HepG2 (cell line): ENCODE data around the gene USP7. TPM values are rescaled to one million over a fixed set of nuclear protein-coding genes. Genes with fewer than 3 reads are reported as not detected.

Experiments used
- NFE2 ChIP-seq: sonication (generic); formaldehyde crosslinking; IDR thresholded peaks from 2 replicates; pipeline ENCODE4 v1.4.0; 2020; ENCODE audit warnings: missing genetic modification reagents
- SPEN ChIP-seq: sonication (generic); formaldehyde crosslinking; IDR thresholded peaks from 2 replicates; pipeline ENCODE4 v1.5.1; 2020; ENCODE audit warnings: low read depth, mild to moderate bottlenecking, missing genetic modification reagents
- ZNF556 ChIP-seq: sonication (generic); formaldehyde crosslinking; IDR thresholded peaks from 2 replicates; pipeline ENCODE4 v1.4.0; 2020; ENCODE audit warnings: mild to moderate bottlenecking, missing genetic modification reagents, borderline replicate concordance
- polyA plus RNA-seq, 8 experiments: library from polyadenylated mRNA; depleted of rRNA in 3 of 8; stranded (reverse) in 7 of 8; unstranded in 1 of 8; fragments of >200 nt; fragmentation: Illumina TruSeq in 4 of 8; extraction: Trizol in 4 of 8; gene quantifications; 2 replicates each; pipeline versions ENCODE4 v1.2.1 to v1.2.3, GENCODE V29; 2011 to 2016; ENCODE audit warnings: low read depth in 4 of 8, missing spikeins in 1 of 8, mixed read lengths in 1 of 8; ENCODE audit not compliant: insufficient read depth in 1 of 8
- total RNA-seq, 5 experiments: library from RNA; depleted of rRNA; stranded (reverse); fragments of >200 nt; fragmentation: Illumina TruSeq; extraction: Trizol; gene quantifications; 2 replicates each; pipeline ENCODE4 v1.2.3, GENCODE V29; 2016; ENCODE audit warnings: low read depth in 1 of 5
- TF ChIP-seq, protein P1 (sequence below): sonication (generic); formaldehyde crosslinking; IDR thresholded peaks from 2 replicates; pipeline ENCODE4 v1.5.0; 2020; ENCODE audit warnings: missing genetic modification reagents
- TF ChIP-seq, protein P2 (sequence below): sonication (generic); formaldehyde crosslinking; IDR thresholded peaks from 2 replicates; pipeline ENCODE4 v1.5.1; 2020; ENCODE audit warnings: mild to moderate bottlenecking, moderate library complexity, missing genetic modification reagents
- TF ChIP-seq, protein P3 (sequence below): sonication (generic); formaldehyde crosslinking; IDR thresholded peaks from 2 replicates; pipeline ENCODE4 v1.4.0; 2020; ENCODE audit warnings: low read depth, mild to moderate bottlenecking, missing genetic modification reagents
- TF ChIP-seq, protein P4 (sequence below): sonication (generic); formaldehyde crosslinking; IDR thresholded peaks from 2 replicates; pipeline ENCODE4 v1.5.0; 2020; ENCODE audit warnings: missing genetic modification reagents, mild to moderate bottlenecking, borderline replicate concordance

The USP7 gene
- total and polyA plus RNA-seq, 2 of the 13 experiments (the other 11 are each of a cell fraction or from before 2014, with no cell fraction given): 52.5 to 173 TPM

DNA sequence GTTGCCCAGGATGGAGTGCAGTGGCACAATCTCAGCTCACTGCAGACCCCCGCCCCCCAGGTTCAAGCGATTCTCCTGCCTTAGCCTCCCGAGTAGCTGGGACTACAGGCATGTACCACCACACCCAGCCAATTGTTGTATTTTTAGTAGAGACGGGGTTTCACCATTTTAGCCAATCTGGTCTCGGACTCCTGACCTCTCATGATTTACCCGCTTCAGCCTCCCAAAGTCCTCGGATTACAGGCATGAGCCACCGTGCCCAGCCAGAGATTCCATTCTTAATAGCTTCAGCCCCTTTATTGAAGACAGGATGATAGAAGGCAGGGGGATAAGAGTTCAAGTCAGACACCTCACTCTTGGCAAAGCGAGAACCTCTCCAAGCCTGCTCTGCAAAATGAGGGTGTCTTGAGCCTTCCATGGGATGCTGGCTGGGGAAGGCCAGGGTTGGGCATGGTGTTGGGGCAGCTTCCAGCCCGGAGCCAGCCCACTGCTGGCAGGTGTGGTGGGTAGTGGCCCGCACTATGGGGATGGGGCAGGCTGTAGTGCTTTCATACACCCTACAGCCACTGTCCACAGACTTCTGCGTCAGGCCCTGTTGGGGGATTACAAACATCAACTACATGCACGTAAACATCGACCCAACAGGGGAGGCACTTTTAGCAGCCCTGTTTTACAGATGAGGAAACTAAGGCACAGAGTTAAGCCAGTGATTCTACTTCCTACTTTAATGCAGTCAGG lies 98.4 kb downstream of the USP7 start (continued):
- TF ChIP-seq, protein P1, sequence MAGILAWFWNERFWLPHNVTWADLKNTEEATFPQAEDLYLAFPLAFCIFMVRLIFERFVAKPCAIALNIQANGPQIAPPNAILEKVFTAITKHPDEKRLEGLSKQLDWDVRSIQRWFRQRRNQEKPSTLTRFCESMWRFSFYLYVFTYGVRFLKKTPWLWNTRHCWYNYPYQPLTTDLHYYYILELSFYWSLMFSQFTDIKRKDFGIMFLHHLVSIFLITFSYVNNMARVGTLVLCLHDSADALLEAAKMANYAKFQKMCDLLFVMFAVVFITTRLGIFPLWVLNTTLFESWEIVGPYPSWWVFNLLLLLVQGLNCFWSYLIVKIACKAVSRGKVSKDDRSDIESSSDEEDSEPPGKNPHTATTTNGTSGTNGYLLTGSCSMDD (CRISPR knock-in tag): 0 out of 2 replicates have a peak, but pooled peaks have one; percentile 40
- TF ChIP-seq ZNF556 (CRISPR knock-in tag) (no peak), SPEN (0 out of 2 replicates have a peak, but pooled peaks have one; percentile 39), NFE2 (CRISPR knock-in tag) (no peak)
- TF ChIP-seq, protein P2, sequence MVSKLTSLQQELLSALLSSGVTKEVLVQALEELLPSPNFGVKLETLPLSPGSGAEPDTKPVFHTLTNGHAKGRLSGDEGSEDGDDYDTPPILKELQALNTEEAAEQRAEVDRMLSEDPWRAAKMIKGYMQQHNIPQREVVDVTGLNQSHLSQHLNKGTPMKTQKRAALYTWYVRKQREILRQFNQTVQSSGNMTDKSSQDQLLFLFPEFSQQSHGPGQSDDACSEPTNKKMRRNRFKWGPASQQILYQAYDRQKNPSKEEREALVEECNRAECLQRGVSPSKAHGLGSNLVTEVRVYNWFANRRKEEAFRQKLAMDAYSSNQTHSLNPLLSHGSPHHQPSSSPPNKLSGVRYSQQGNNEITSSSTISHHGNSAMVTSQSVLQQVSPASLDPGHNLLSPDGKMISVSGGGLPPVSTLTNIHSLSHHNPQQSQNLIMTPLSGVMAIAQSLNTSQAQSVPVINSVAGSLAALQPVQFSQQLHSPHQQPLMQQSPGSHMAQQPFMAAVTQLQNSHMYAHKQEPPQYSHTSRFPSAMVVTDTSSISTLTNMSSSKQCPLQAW (CRISPR knock-in tag): 0 out of 2 replicates have a peak, but pooled peaks have one; percentile 6
- TF ChIP-seq, protein P3, sequence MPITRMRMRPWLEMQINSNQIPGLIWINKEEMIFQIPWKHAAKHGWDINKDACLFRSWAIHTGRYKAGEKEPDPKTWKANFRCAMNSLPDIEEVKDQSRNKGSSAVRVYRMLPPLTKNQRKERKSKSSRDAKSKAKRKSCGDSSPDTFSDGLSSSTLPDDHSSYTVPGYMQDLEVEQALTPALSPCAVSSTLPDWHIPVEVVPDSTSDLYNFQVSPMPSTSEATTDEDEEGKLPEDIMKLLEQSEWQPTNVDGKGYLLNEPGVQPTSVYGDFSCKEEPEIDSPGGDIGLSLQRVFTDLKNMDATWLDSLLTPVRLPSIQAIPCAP (CRISPR knock-in tag): no peak
- TF ChIP-seq, protein P4, sequence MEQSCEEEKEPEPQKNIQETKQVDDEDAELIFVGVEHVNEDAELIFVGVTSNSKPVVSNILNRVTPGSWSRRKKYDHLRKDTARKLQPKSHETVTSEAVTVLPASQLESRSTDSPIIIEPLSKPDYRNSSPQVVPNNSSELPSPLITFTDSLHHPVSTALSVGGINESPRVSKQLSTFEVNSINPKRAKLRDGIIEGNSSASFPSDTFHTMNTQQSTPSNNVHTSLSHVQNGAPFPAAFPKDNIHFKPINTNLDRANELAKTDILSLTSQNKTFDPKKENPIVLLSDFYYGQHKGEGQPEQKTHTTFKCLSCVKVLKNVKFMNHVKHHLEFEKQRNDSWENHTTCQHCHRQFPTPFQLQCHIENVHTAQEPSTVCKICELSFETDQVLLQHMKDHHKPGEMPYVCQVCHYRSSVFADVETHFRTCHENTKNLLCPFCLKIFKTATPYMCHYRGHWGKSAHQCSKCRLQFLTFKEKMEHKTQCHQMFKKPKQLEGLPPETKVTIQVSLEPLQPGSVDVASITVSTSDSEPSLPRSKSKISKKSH (CRISPR knock-in tag): peak; percentile 67; the same call in 1 of the 2 replicates
